Effector memory CD4-positive, alpha-beta T cell (primary cell): ENCODE measurements around the gene FOXO6.

ENCODE experiments used
- DNase-seq, 3 donors: peaks; one replicate each; pipeline ENCODE4 v3.0.0-alpha.2; 2020
- H3K27ac ChIP-seq: 2 replicates; pipeline ENCODE4 v1.7.0; 2013; ENCODE audit warnings: mild to moderate bottlenecking, low read length, moderate library complexity; ENCODE audit not compliant: insufficient read depth, poor library complexity, severe bottlenecking
- H3K27me3 ChIP-seq: replicated peaks from 2 replicates; pipeline ENCODE4 v1.7.0; 2013; ENCODE audit warnings: mild to moderate bottlenecking, low read length; ENCODE audit not compliant: insufficient read depth, control insufficient read depth, poor library complexity, severe bottlenecking
- H3K36me3 ChIP-seq: 2 replicates; pipeline ENCODE4 v1.7.0; 2013; ENCODE audit warnings: mild to moderate bottlenecking, low read length, moderate library complexity; ENCODE audit not compliant: control insufficient read depth, insufficient read depth
- H3K4me1 ChIP-seq: 2 replicates; pipeline ENCODE4 v1.7.0; 2013; ENCODE audit warnings: low read length, mild to moderate bottlenecking; ENCODE audit not compliant: control insufficient read depth, insufficient read depth, poor library complexity, severe bottlenecking
- H3K4me3 ChIP-seq: 2 replicates; pipeline ENCODE4 v1.7.0; 2013; ENCODE audit warnings: low read length, low read depth, mild to moderate bottlenecking; ENCODE audit not compliant: insufficient read depth, poor library complexity, severe bottlenecking
- H3K9me3 ChIP-seq: 2 replicates; pipeline ENCODE4 v1.7.0; 2013; ENCODE audit warnings: mild to moderate bottlenecking, low read length, moderate library complexity; ENCODE audit not compliant: control insufficient read depth

Gene FOXO6

GRCh38 chr1:41342774-41343355, 18.4 kb upstream of the FOXO6 start:
- Histone ChIP-seq H3K27ac (no peak overlapping the region), H3K9me3 (no peaks in the 10 kb centered on the region), H3K36me3 (no peaks in the 10 kb centered on the region), H3K4me1 (no peaks in the 10 kb centered on the region), H3K27me3 (no peaks in the 10 kb centered on the region), H3K4me3 (no peak overlapping the region)
- no peak for DNase-seq

- DNase-seq: no peak
- Histone ChIP-seq H3K36me3 (no peaks in the 10 kb centered on the region), H3K9me3 (no peaks in the 10 kb centered on the region), H3K27ac (no peak overlapping the region), H3K4me3 (no peak overlapping the region), H3K4me1 (no peaks in the 10 kb centered on the region), H3K27me3 (no peaks in the 10 kb centered on the region)
Observed at GRCh38 chr1:41343790-41344699, 17.2 kb upstream of the FOXO6 start.

- no peak for DNase-seq
- Histone ChIP-seq H3K4me1 (no peaks in the 10 kb centered on the region), H3K4me3 (no peak overlapping the region), H3K27me3 (no peaks in the 10 kb centered on the region), H3K36me3 (no peaks in the 10 kb centered on the region), H3K9me3 (no peaks in the 10 kb centered on the region), H3K27ac (no peak overlapping the region)
Observed at GRCh38 chr1:41344708-41345159, 16.5 kb upstream of the FOXO6 start.

GRCh38 chr1:41345434-41346075, 15.7 kb upstream of the FOXO6 start:
- no peak overlapping the region for H3K4me3 ChIP-seq
- no peaks in the 10 kb centered on the region for H3K9me3 ChIP-seq
- H3K4me1 ChIP-seq: no peaks in the 10 kb centered on the region
- no peaks in the 10 kb centered on the region for H3K36me3 ChIP-seq
- no peak overlapping the region for H3K27ac ChIP-seq
- no peaks in the 10 kb centered on the region for H3K27me3 ChIP-seq
- DNase-seq: no peak

GRCh38 chr1:41347276-41347675, 14.0 kb upstream of the FOXO6 start:
- DNase-seq: no peak
- no peaks in the 10 kb centered on the region for H3K27me3 ChIP-seq

GRCh38 chr1:41348394-41348793, 12.8 kb upstream of the FOXO6 start:
- H3K27me3 ChIP-seq: no peaks in the 10 kb centered on the region
- H3K4me1 ChIP-seq: no peaks in the 10 kb centered on the region
- H3K36me3 ChIP-seq: no peaks in the 10 kb centered on the region
- no peak overlapping the region for H3K4me3 ChIP-seq
- no peak overlapping the region for H3K27ac ChIP-seq
- H3K9me3 ChIP-seq: no peaks in the 10 kb centered on the region
- no peak for DNase-seq

More at GRCh38 chr1:41347276-41347675, 14.0 kb upstream of the FOXO6 start:
- no peaks in the 10 kb centered on the region for H3K36me3 ChIP-seq
- no peak overlapping the region for H3K4me3 ChIP-seq
- no peak overlapping the region for H3K27ac ChIP-seq
- H3K9me3 ChIP-seq: no peaks in the 10 kb centered on the region
- no peaks in the 10 kb centered on the region for H3K4me1 ChIP-seq

- Histone ChIP-seq H3K27me3 (no peaks in the 10 kb centered on the region), H3K27ac (no peak overlapping the region), H3K36me3 (no peaks in the 10 kb centered on the region), H3K4me1 (no peaks in the 10 kb centered on the region), H3K4me3 (no peak overlapping the region), H3K9me3 (no peaks in the 10 kb centered on the region)
- no peak for DNase-seq
Observed at GRCh38 chr1:41349361-41350054, 11.7 kb upstream of the FOXO6 start.

- no peaks in the 10 kb centered on the region for H3K36me3 ChIP-seq
- no peaks in the 10 kb centered on the region for H3K9me3 ChIP-seq
- no peaks in the 10 kb centered on the region for H3K27me3 ChIP-seq
- H3K27ac ChIP-seq: no peak overlapping the region
- H3K4me3 ChIP-seq: no peak overlapping the region
- H3K4me1 ChIP-seq: no peaks in the 10 kb centered on the region
- no peak for DNase-seq
Observed at GRCh38 chr1:41350055-41350378, 11.2 kb upstream of the FOXO6 start.

GRCh38 chr1:41351262-41352151, 9.7 kb upstream of the FOXO6 start:
- Histone ChIP-seq H3K27me3 (no peaks in the 10 kb centered on the region), H3K27ac (no peak overlapping the region), H3K9me3 (no peaks in the 10 kb centered on the region), H3K36me3 (no peaks in the 10 kb centered on the region), H3K4me3 (no peak overlapping the region), H3K4me1 (no peaks in the 10 kb centered on the region)
- DNase-seq: no peak
